Esophagus muscularis mucosa (tissue), 4 donors: ENCODE data around the gene SLC9A6.

ENCODE experiments used
- CTCF ChIP-seq, 3 experiments: fragments of 200-600 bp in 2 of 3; fragments of 450-650 bp in 1 of 3; sonication (generic) in 2 of 3; IDR thresholded peaks; one replicate each; pipeline ENCODE4 v1.5.1; 2017 to 2019; ENCODE audit warnings: antibody characterized with exemption in 3 of 3, mild to moderate bottlenecking in 2 of 3, moderate library complexity in 1 of 3
- EP300 ChIP-seq: sonication (generic); formaldehyde crosslinking; IDR thresholded peaks from one replicate; pipeline ENCODE4 v1.6.1; 2017; ENCODE audit warnings: antibody characterized with exemption
- POLR2A ChIP-seq: fragments of 450-650 bp; IDR thresholded peaks from one replicate; pipeline ENCODE4 v1.6.1; 2017; ENCODE audit warnings: antibody characterized with exemption, moderate library complexity, mild to moderate bottlenecking, low read depth
- POLR2AphosphoS5 ChIP-seq, 2 donors: sonication (generic); formaldehyde crosslinking; IDR thresholded peaks; one replicate each; pipeline ENCODE4 v1.6.1; 2017; ENCODE audit warnings: antibody characterized with exemption in 2 of 2

DNA sequence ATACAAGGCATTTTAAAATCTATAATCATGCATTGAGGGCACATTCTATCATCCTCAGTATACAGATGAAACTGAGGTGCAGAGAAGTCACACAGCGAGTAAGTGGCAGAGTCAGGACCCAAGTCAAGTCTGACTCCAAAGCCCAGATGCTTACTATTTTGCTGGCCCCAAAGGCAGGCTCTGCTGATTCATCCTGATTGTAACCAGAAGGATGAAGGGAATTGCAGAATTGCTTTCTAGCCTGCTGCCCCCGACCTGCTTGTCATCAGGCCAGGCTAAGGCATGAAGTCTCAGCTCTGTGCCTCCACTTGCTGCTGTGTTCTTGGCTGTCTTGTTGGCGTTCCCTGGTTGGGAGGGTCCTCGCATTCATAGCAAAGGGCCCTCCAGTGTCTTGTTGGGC, 62.7 kb downstream of the SLC9A6 start:
- no peak for TF ChIP-seq CTCF (IDR thresholded peaks at IDR 0.05)
- no peak for TF ChIP-seq POLR2A
- TF ChIP-seq POLR2AphosphoS5 (IDR thresholded peaks at IDR 0.05), result no peak
- TF ChIP-seq EP300, result no peak
